Endodermal cell (in vitro differentiated cells): ENCODE measurements around the gene PCOLCE2. TPM values are rescaled to one million over a fixed set of nuclear protein-coding genes. Genes with fewer than 3 reads are reported as not detected.

Source experiments
- DNase-seq: peaks from one replicate; pipeline ENCODE4 v3.0.0-alpha.2; 2017
- H3K27ac ChIP-seq: 2 replicates; pipeline ENCODE4 v1.5.1; 2013; ENCODE audit warnings: mild to moderate bottlenecking, low read depth, low read length, moderate library complexity
- H3K27me3 ChIP-seq: 2 replicates; pipeline ENCODE4 v1.6.1; 2013; ENCODE audit warnings: mild to moderate bottlenecking, low read length, moderate library complexity; ENCODE audit not compliant: insufficient read depth, control insufficient read depth, poor library complexity, severe bottlenecking
- H3K36me3 ChIP-seq: 2 replicates; pipeline ENCODE4 v1.7.0; 2013; ENCODE audit warnings: mild to moderate bottlenecking, low read length, moderate library complexity; ENCODE audit not compliant: control insufficient read depth, insufficient read depth
- H3K4me1 ChIP-seq: one replicate; pipeline ENCODE4 v1.7.0; 2013; ENCODE audit warnings: low read length; ENCODE audit not compliant: control insufficient read depth, insufficient read depth
- H3K4me3 ChIP-seq: 2 replicates; pipeline ENCODE4 v1.5.1; 2013; ENCODE audit warnings: mild to moderate bottlenecking, low read length, moderate library complexity
- H3K9ac ChIP-seq: 2 replicates; pipeline ENCODE4 v1.6.1; 2013; ENCODE audit warnings: mild to moderate bottlenecking, low read length, moderate library complexity; ENCODE audit not compliant: poor library complexity, severe bottlenecking; ENCODE audit errors: extremely low read depth
- H3K9me3 ChIP-seq: 2 replicates; pipeline ENCODE4 v1.6.1; 2013; ENCODE audit warnings: mild to moderate bottlenecking, low read length, moderate library complexity; ENCODE audit not compliant: control insufficient read depth
- H3K27ac Mint-ChIP-seq: 2 replicates; pipeline ENCODE4 v1.8.0; 2020; ENCODE audit warnings: mixed read lengths
- H3K27me3 Mint-ChIP-seq: 2 replicates; pipeline ENCODE4 v1.8.0; 2021; ENCODE audit warnings: mild to moderate bottlenecking, mixed read lengths; ENCODE audit not compliant: insufficient read depth
- H3K36me3 Mint-ChIP-seq: 2 replicates; pipeline ENCODE4 v1.8.0; 2020; ENCODE audit warnings: low read depth, mixed read lengths
- H3K4me1 Mint-ChIP-seq: 2 replicates; pipeline ENCODE4 v1.8.0; 2020; ENCODE audit warnings: mixed read lengths
- H3K4me3 Mint-ChIP-seq: 2 replicates; pipeline ENCODE4 v1.8.0; 2020; ENCODE audit warnings: mild to moderate bottlenecking, moderate library complexity, mixed read lengths
- H3K9me3 Mint-ChIP-seq: 2 replicates; pipeline ENCODE4 v1.8.0; 2020; ENCODE audit warnings: mild to moderate bottlenecking, mixed read lengths
- WGBS, 2 experiments: methylation state at CpG; one replicate each; pipeline versions ENCODE4 v1.1.5 to v1.1.7; 2013; ENCODE audit warnings: missing lambda C conversion rate in 2 of 2, mixed read lengths in 1 of 2; ENCODE audit not compliant: insufficient coverage in 1 of 2, insufficient read length in 1 of 2; 5-methylcytosine and 5-hydroxymethylcytosine counted together
- total RNA-seq, 2 donors: library from RNA; stranded (reverse); fragmentation: NEBNext Ultra II Directional in 1 of 2; extraction: Animal tissue kit (Norgen Biotek cat#: 25700) in 1 of 2; gene quantifications; 2 replicates in 1 of 2; 3 replicates in 1 of 2; pipeline ENCODE4 v1.2.1, GENCODE V29; 2021
- TF ChIP-seq, protein P1 (sequence below): fragments of 200-600 bp; sonication (generic); conservative IDR thresholded peaks from 2 replicates; pipeline ENCODE4 v1.5.0; 2021; ENCODE audit warnings: antibody characterized with exemption, mild to moderate bottlenecking

PCOLCE2 gene
- total RNA-seq, 2 donors from 2014 or later: 17.0 to 18.0 TPM

DNA sequence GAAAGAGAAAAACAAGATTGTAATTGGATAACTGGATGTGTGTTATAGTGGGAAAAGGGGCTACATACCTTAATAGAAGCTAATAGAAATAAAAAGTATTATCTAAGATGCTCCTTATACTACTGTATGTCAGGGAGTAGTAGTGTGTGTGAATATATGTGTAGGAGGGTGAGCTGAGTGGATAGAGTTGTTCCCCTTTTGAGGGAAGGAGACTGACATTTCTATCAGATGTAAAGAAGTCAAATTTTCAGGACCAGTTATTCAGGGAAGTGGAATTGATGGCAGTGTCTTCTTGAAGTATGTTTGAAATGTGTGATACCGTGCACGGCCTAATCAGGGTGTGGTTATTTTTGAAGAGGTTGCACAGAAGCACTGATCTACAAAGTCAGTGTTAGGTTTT lies 49.1 kb downstream of the PCOLCE2 start:
- no peaks in the 10 kb centered on the region for H3K27me3 Mint-ChIP-seq
- Histone ChIP-seq H3K36me3 (no peaks in the 10 kb centered on the region), H3K4me1 (no peaks in the 10 kb centered on the region), H3K4me3 (no peak overlapping the region), H3K27ac (no peak overlapping the region), H3K9me3 (no peaks in the 10 kb centered on the region), H3K9ac (no peak overlapping the region), H3K27me3 (no peaks in the 10 kb centered on the region)
- 100% methylated on average over 2 of the region's 2 CpGs; no CpG with 5 or more reads in 1 of the 2 experiments for WGBS, 2 experiments
- DNase-seq: no peak
- peaks cover 6% of the 10 kb centered on the region for H3K4me1 Mint-ChIP-seq
- H3K4me3 Mint-ChIP-seq: no peak overlapping the region
- peaks cover 8% of the 10 kb centered on the region for H3K9me3 Mint-ChIP-seq
- peaks cover 16% of the 10 kb centered on the region for H3K36me3 Mint-ChIP-seq
- no peak overlapping the region for H3K27ac Mint-ChIP-seq
- TF ChIP-seq, protein P1, sequence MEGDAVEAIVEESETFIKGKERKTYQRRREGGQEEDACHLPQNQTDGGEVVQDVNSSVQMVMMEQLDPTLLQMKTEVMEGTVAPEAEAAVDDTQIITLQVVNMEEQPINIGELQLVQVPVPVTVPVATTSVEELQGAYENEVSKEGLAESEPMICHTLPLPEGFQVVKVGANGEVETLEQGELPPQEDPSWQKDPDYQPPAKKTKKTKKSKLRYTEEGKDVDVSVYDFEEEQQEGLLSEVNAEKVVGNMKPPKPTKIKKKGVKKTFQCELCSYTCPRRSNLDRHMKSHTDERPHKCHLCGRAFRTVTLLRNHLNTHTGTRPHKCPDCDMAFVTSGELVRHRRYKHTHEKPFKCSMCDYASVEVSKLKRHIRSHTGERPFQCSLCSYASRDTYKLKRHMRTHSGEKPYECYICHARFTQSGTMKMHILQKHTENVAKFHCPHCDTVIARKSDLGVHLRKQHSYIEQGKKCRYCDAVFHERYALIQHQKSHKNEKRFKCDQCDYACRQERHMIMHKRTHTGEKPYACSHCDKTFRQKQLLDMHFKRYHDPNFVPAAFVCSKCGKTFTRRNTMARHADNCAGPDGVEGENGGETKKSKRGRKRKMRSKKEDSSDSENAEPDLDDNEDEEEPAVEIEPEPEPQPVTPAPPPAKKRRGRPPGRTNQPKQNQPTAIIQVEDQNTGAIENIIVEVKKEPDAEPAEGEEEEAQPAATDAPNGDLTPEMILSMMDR: no peak

DNA sequence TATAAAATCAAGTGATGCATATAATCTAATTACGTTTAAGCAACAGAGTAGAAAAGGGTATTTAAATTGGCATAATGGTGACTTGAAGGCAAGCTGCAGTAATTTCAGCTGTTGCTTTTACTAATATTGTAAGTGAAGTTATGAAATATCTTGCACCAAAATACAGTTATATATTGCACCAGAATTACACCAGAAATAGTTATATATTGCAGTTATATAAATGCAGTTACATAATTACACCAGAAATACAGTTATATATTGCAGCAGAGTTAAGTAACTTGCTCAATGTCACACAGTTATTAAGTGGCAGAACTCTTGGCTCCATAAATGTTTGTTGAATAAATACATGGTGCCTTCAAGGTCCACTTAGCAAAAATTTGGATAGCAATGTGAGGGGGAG lies 51.4 kb downstream of the PCOLCE2 start:
- Mint-ChIP-seq H3K9me3 (peaks cover 8% of the 10 kb centered on the region), H3K36me3 (peaks cover 13% of the 10 kb centered on the region), H3K27me3 (no peaks in the 10 kb centered on the region), H3K27ac (no peak overlapping the region), H3K4me3 (no peak overlapping the region), H3K4me1 (no peaks in the 10 kb centered on the region)
- Histone ChIP-seq H3K36me3 (no peaks in the 10 kb centered on the region), H3K27ac (no peak overlapping the region), H3K4me3 (no peak overlapping the region), H3K9me3 (no peaks in the 10 kb centered on the region), H3K27me3 (no peaks in the 10 kb centered on the region), H3K4me1 (no peaks in the 10 kb centered on the region), H3K9ac (no peak overlapping the region)
- WGBS, 2 experiments: 96% methylated on average over 1 of the region's 1 CpG; no CpG with 5 or more reads in 1 of the 2 experiments
- DNase-seq: no peak
- TF ChIP-seq, protein P1: no peak

DNA sequence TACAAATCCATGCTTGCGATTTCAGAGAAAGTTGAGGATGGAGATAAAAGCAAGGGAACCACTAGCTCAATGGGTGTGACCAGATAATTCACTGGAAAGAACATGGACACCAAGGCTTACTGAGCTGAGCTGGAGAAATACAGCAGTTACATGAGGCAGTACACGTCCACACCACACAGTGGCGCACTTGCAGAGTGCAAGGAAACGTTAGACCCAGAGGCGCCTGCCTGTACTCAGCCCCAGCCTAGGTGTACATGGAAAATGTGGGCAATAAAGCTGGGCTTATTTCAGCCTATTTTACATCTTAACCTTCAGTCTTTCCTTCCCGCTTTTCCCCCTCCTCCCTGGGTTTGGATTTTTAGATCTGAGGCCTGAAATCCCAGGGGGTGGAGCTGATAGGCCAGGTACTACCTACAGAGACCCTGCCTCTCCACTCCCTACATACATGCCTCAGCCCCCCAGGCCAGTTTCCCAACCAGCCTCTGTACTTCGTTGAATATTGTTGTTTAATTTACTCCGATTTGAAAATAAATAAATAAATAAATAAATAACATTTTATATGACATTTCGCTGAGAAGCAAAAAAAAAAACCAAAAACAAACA lies 60.1 kb downstream of the PCOLCE2 start:
- TF ChIP-seq, protein P1: peak; percentile 95
- Mint-ChIP-seq H3K36me3 (peaks cover 2% of the 10 kb centered on the region), H3K4me1 (no peaks in the 10 kb centered on the region), H3K27me3 (no peaks in the 10 kb centered on the region), H3K4me3 (no peak overlapping the region), H3K27ac (no peak overlapping the region), H3K9me3 (no peaks in the 10 kb centered on the region)
- Histone ChIP-seq H3K4me1 (no peaks in the 10 kb centered on the region), H3K4me3 (no peak overlapping the region), H3K36me3 (no peaks in the 10 kb centered on the region), H3K27me3 (no peaks in the 10 kb centered on the region), H3K9me3 (no peaks in the 10 kb centered on the region), H3K9ac (no peak overlapping the region), H3K27ac (no peak overlapping the region)
- DNase-seq: peak; percentile 94
- WGBS, 2 experiments: 20% methylated on average over 5 to 7 of the region's 9 CpGs
